ENCODE data around the gene TAF5. TPM values are rescaled to one million over a fixed set of nuclear protein-coding genes. Genes with fewer than 3 reads are reported as not detected.

Gene TAF5
- total RNA-seq, 1 experiment from 2014 or later, result 8.3 TPM

DNA sequence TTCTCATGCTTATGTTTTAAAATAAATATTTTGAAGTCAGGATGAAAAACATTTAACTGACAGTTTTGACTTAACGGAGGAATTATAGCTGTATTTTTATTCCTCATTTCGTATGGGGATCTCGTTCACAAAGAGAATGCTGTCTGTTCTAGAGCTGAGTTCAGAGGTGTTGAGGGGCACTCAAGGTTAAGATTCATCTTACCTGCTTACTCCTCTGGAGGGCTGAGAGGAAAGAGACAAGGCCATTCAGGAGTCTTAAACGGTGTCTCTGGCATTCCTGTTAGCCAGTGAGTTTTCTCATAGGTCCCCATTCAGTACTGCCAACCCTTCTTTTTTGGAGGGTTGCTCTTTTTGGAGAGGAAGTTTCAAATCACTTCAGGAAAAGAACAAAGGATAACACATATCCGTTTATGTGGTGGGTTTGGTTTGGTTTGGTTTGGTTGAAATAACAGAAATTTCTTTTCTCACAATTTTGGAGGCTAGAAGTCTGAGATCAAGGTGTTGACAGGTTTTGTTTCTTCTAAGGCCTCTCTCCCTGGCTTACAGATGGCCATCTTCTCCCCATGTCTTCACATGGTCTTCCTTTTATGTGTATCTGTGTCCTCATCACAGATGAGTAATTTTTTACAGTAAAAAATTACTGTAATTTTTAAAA is 61.3 kb downstream of the TAF5 start:
- H3K4ac ChIP-seq (ENCODE audit: low read depth, low read length), result no peak overlapping the region
- DNase-seq, result no peak
- no peak overlapping the region for H2BK5ac ChIP-seq (ENCODE audit: insufficient read length, low read length)
- H2BK20ac ChIP-seq (ENCODE audit: low read depth, low read length, poor library complexity, severe bottlenecking), result no peak overlapping the region
- H3K14ac ChIP-seq (ENCODE audit: insufficient read depth, low read length), result no peak overlapping the region
- H3K4me1 Mint-ChIP-seq, result no peaks in the 10 kb centered on the region
- no peak overlapping the region for H2BK15ac ChIP-seq (ENCODE audit: low read depth, low read length)
- H3K9me3 ChIP-seq (ENCODE audit: control insufficient read depth, low read depth, low read length), result no peaks in the 10 kb centered on the region
- WGBS (ENCODE audit: extremely low coverage, insufficient read length, low lambda C conversion rate), result no CpG with 5 or more reads among the region's 5 CpGs
- H4K20me1 ChIP-seq (ENCODE audit: control insufficient read depth, insufficient read depth, insufficient read length), result no peaks in the 10 kb centered on the region
- H3K27ac Mint-ChIP-seq, result no peak overlapping the region
- H4K91ac ChIP-seq (ENCODE audit: insufficient read length, low read depth, low read length), result no peak overlapping the region
- H3T11ph ChIP-seq (ENCODE audit: low read length), result no peak overlapping the region
- no peaks in the 10 kb centered on the region; the same call in 1 of the 2 replicates for H3K79me2 ChIP-seq (ENCODE audit: insufficient read depth, low read length)
- no peaks in the 10 kb centered on the region for H3K27me3 Mint-ChIP-seq (ENCODE audit: low read depth)
- H3K79me1 ChIP-seq (ENCODE audit: insufficient read depth, low read depth, low read length, poor library complexity, severe bottlenecking), result no peaks in the 10 kb centered on the region
- no peak overlapping the region for H3K27ac ChIP-seq (ENCODE audit: insufficient read length, low read depth, low read length)
- H2BK12ac ChIP-seq (ENCODE audit: insufficient read length, low read depth, low read length), result no peak overlapping the region
- H3K18ac ChIP-seq (ENCODE audit: insufficient read length, low read depth, low read length), result no peak overlapping the region
- H3K23me2 ChIP-seq (ENCODE audit: insufficient read length, low read depth, low read length, poor library complexity, severe bottlenecking), result no peaks in the 10 kb centered on the region
- TF ChIP-seq, protein P1, sequence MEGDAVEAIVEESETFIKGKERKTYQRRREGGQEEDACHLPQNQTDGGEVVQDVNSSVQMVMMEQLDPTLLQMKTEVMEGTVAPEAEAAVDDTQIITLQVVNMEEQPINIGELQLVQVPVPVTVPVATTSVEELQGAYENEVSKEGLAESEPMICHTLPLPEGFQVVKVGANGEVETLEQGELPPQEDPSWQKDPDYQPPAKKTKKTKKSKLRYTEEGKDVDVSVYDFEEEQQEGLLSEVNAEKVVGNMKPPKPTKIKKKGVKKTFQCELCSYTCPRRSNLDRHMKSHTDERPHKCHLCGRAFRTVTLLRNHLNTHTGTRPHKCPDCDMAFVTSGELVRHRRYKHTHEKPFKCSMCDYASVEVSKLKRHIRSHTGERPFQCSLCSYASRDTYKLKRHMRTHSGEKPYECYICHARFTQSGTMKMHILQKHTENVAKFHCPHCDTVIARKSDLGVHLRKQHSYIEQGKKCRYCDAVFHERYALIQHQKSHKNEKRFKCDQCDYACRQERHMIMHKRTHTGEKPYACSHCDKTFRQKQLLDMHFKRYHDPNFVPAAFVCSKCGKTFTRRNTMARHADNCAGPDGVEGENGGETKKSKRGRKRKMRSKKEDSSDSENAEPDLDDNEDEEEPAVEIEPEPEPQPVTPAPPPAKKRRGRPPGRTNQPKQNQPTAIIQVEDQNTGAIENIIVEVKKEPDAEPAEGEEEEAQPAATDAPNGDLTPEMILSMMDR (conservative IDR thresholded peaks at IDR 0.05), result no peak
- no peaks in the 10 kb centered on the region for H3K4me1 ChIP-seq (ENCODE audit: insufficient read depth, low read length)
- H3K56ac ChIP-seq (ENCODE audit: insufficient read length, low read depth, low read length), result no peak overlapping the region
- H3K23ac ChIP-seq (ENCODE audit: insufficient read length, low read depth, low read length), result no peak overlapping the region
- peaks cover 41 to 92% (median 78%) of the 10 kb centered on the region in 3 experiments for H3K36me3 Mint-ChIP-seq (ENCODE audit: insufficient read depth in 1 of 3, low read depth in 3 of 3)
- H3K9me3 Mint-ChIP-seq, result no peaks in the 10 kb centered on the region
- H3K4me3 Mint-ChIP-seq, result no peak overlapping the region
- no peak overlapping the region for H2AK5ac ChIP-seq (ENCODE audit: insufficient read length, low read length)
- H4K8ac ChIP-seq (replicated peaks; ENCODE audit: insufficient read length, low read depth, low read length), result no peak overlapping the region
- no peak overlapping the region for H2AFZ ChIP-seq (ENCODE audit: low read length)
- H3K9ac ChIP-seq (ENCODE audit: extremely low read depth, insufficient read length, low read length), result no peak overlapping the region
- no peak overlapping the region for H2BK120ac ChIP-seq (ENCODE audit: low read depth, low read length, poor library complexity, severe bottlenecking)
- H4K5ac ChIP-seq (ENCODE audit: insufficient read length, low read depth, low read length), result no peak overlapping the region
- H3K4me2 ChIP-seq (ENCODE audit: insufficient read depth, insufficient read length, low read length), result no peak overlapping the region
- H3K27me3 ChIP-seq (ENCODE audit: insufficient read depth, low read length), result no peaks in the 10 kb centered on the region
